ENCODE results near the gene LSG1. TPM values are rescaled to one million over a fixed set of nuclear protein-coding genes. Genes with fewer than 3 reads are reported as not detected.

LSG1 gene
- total RNA-seq, 1 donor from 2014 or later, result 23.4 TPM

GRCh38 chr3:194714137-194714455 lies 42.1 kb upstream of the LSG1 start:
- Histone ChIP-seq H3K27ac (replicated peaks) (no peak overlapping the region), H3K36me3 (no peaks in the 10 kb centered on the region), H3K4me1 (peaks cover 13% of the 10 kb centered on the region), H3K27me3 (ENCODE audit: low read depth) (no peaks in the 10 kb centered on the region), H3K9me3 (replicated peaks) (no peaks in the 10 kb centered on the region), H3K4me3 (no peak overlapping the region)
- no peak for TF ChIP-seq CTCF (IDR thresholded peaks at IDR 0.05; ENCODE audit: borderline replicate concordance)
- no peak for DNase-seq
- intact Hi-C loops (cut with micrococcal nuclease), result no loop called here

GRCh38 chr3:194713299-194714136 lies 41.5 kb upstream of the LSG1 start:
- H3K27ac ChIP-seq (replicated peaks), result no peak overlapping the region
- H3K36me3 ChIP-seq, result no peaks in the 10 kb centered on the region
- no peak for DNase-seq
- no peak overlapping the region for H3K4me3 ChIP-seq
- peaks cover 13% of the 10 kb centered on the region for H3K4me1 ChIP-seq
- intact Hi-C loops (cut with micrococcal nuclease), result no loop called here
- no peaks in the 10 kb centered on the region for H3K9me3 ChIP-seq (replicated peaks)
- no peak for TF ChIP-seq CTCF (IDR thresholded peaks at IDR 0.05; ENCODE audit: borderline replicate concordance)
- no peaks in the 10 kb centered on the region for H3K27me3 ChIP-seq (ENCODE audit: low read depth)

GRCh38 chr3:194711913-194712312 lies 39.9 kb upstream of the LSG1 start:
- peak; percentile 34 for TF ChIP-seq CTCF (IDR thresholded peaks at IDR 0.05; ENCODE audit: borderline replicate concordance)
- H3K27ac ChIP-seq (replicated peaks), result peak overlapping the region; percentile 48
- H3K9me3 ChIP-seq (replicated peaks), result no peaks in the 10 kb centered on the region
- peaks cover 13% of the 10 kb centered on the region for H3K4me1 ChIP-seq
- H3K4me3 ChIP-seq, result no peak overlapping the region
- H3K36me3 ChIP-seq, result no peaks in the 10 kb centered on the region
- no peaks in the 10 kb centered on the region for H3K27me3 ChIP-seq (ENCODE audit: low read depth)
- intact Hi-C loops (cut with micrococcal nuclease), result no loop called here
- DNase-seq, result no peak

GRCh38 chr3:194711286-194711685 lies 39.3 kb upstream of the LSG1 start:
- H3K27ac ChIP-seq (replicated peaks), result peak overlapping the region; percentile 48
- no peak for DNase-seq
- intact Hi-C loops (cut with micrococcal nuclease), result no loop called here

GRCh38 chr3:194707147-194707540 lies 35.2 kb upstream of the LSG1 start:
- TF ChIP-seq CTCF (IDR thresholded peaks at IDR 0.05; ENCODE audit: borderline replicate concordance), result no peak

More at GRCh38 chr3:194711286-194711685, 39.3 kb upstream of the LSG1 start:
- Histone ChIP-seq H3K36me3 (no peaks in the 10 kb centered on the region), H3K4me3 (no peak overlapping the region), H3K4me1 (peaks cover 13% of the 10 kb centered on the region), H3K27me3 (ENCODE audit: low read depth) (no peaks in the 10 kb centered on the region), H3K9me3 (replicated peaks) (no peaks in the 10 kb centered on the region)
- no peak for TF ChIP-seq CTCF (IDR thresholded peaks at IDR 0.05; ENCODE audit: borderline replicate concordance)

More at GRCh38 chr3:194707147-194707540, 35.2 kb upstream of the LSG1 start:
- DNase-seq, result no peak
- intact Hi-C loops (cut with micrococcal nuclease), result no loop called here
- H3K4me1 ChIP-seq, result peaks cover 8% of the 10 kb centered on the region
- no peak overlapping the region for H3K4me3 ChIP-seq
- no peak overlapping the region for H3K27ac ChIP-seq (replicated peaks)
- H3K27me3 ChIP-seq (ENCODE audit: low read depth), result no peaks in the 10 kb centered on the region
- H3K36me3 ChIP-seq, result no peaks in the 10 kb centered on the region
- no peaks in the 10 kb centered on the region for H3K9me3 ChIP-seq (replicated peaks)

Data from left ventricle myocardium inferior (tissue), 1 donor.